ENCODE measurements around the gene MAP3K14.
A peak's percentile ranks its signal among the peaks of the same experiment; 100 is the strongest.

DNA sequence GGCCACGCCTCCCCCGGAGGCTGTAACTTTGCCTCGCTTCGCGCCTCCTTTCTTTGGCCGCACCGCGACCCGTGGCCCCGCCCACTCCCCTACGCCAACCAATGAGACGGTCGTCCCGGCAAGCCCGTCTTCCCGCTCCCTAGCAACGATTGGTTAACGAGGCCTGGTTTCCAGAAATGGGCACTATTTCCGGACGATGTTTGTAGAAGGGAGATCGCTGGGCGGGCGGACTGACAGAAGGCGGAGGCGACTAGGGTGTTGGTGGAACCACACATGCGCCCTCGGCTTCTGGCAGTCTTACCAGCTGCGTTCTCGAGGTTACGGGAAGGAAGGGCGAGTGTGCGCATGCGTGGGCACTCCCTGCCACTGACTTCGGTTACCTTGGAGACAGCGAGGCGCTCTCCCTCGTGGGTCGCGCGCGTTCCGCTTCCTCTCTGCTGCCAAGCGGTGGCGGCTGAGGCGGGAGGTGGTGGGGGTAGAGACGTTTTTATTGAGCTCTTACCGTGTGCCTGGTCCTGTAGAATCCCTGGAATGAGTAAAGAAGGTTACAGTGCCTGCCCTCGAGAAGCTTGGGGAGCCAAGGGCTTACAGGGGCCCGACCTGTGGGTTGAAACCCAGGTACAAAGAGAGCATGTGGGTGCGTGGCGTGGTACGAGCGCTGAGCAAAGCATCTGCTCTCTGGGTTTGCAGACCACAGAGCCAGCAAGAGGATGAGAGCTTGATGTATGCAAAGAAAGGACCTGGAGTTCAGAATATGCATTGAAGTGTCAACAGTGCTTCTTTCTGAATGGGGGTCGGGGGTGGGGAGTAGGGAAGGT is 500 bp upstream of the MAP3K14 start:
- TF ChIP-seq EZH2phosphoT487 (IDR thresholded peaks at IDR 0.05; ENCODE audit: borderline replicate concordance, low read depth) (no peak), CTCF (IDR thresholded peaks at IDR 0.05) (no peak), RFX5 (IDR thresholded peaks at IDR 0.05; ENCODE audit: low read length) (peak; percentile 94), ELF1 (IDR thresholded peaks at IDR 0.05) (no peak), YY1 (IDR thresholded peaks at IDR 0.05; ENCODE audit: low read depth) (no peak), RCOR1 (IDR thresholded peaks at IDR 0.05; ENCODE audit: low read length) (peak; percentile 52; the same call in 1 of the 2 replicates), CHD2 (IDR thresholded peaks at IDR 0.05; ENCODE audit: low read length, partially characterized antibody) (no peak), TEAD4 (IDR thresholded peaks at IDR 0.05; ENCODE audit: borderline replicate concordance, insufficient read depth) (no peak)
- TF ChIP-seq, protein P1, sequence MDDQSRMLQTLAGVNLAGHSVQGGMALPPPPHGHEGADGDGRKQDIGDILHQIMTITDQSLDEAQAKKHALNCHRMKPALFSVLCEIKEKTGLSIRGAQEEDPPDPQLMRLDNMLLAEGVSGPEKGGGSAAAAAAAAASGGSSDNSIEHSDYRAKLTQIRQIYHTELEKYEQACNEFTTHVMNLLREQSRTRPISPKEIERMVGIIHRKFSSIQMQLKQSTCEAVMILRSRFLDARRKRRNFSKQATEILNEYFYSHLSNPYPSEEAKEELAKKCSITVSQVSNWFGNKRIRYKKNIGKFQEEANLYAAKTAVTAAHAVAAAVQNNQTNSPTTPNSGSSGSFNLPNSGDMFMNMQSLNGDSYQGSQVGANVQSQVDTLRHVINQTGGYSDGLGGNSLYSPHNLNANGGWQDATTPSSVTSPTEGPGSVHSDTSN (IDR thresholded peaks at IDR 0.05), result peak; percentile 93
- TF ChIP-seq, protein P2, sequence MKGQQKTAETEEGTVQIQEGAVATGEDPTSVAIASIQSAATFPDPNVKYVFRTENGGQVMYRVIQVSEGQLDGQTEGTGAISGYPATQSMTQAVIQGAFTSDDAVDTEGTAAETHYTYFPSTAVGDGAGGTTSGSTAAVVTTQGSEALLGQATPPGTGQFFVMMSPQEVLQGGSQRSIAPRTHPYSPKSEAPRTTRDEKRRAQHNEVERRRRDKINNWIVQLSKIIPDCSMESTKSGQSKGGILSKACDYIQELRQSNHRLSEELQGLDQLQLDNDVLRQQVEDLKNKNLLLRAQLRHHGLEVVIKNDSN (IDR thresholded peaks at IDR 0.05; ENCODE audit: borderline replicate concordance, low read depth), result no peak

All from SK-N-SH (cell line).